Tongue (tissue), 2 donors: ENCODE results near the gene FTSJ1. TPM values are rescaled to one million over a fixed set of nuclear protein-coding genes. Genes with fewer than 3 reads are reported as not detected.
"Not testable (repeated sequence)": the region's sequence is repeated elsewhere in the genome, so short reads cannot be mapped to it uniquely, and the experiment has no call there.

Experiments used
- DNase-seq: peaks from one replicate; pipeline ENCODE4 v3.0.0-alpha.2; 2015
- total RNA-seq: library from RNA; depleted of rRNA; stranded (reverse); fragments of >200 nt; gene quantifications from one replicate; pipeline ENCODE4 v1.2.3, GENCODE V29; 2014

The FTSJ1 gene
- total RNA-seq, 1 donor from 2014 or later = 22.8 TPM

GRCh38 chrX:48525853-48526252 lies 49.9 kb downstream of the FTSJ1 start:
- DNase-seq = not testable (repeated sequence)

DNA sequence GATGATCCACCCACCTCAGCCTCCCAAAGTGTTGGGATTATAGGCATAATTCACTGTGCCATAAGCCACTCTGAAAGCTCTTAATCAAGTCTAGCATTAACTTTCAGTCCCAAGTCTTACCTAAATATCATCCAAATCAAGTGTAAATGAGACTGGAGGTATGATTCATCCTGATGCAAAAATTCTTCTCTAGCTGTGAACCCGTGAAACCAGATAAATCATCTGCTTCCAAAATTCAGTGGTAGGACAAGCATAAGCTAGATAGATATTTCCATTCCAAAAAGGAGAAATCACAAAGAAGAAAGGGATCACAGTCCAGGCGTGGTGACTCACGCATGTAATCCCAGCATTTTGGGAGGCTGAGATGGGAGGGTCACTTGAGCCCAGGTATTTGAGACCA lies 54.7 kb downstream of the FTSJ1 start:
- DNase-seq = no peak

- DNase-seq = no peak
These were observed 55.5 kb downstream of the FTSJ1 start for GRCh38 chrX:48531358-48531959.

GRCh38 chrX:48532161-48532560 lies 56.2 kb downstream of the FTSJ1 start:
- no peak for DNase-seq

- no peak for DNase-seq
These were observed 57.2 kb downstream of the FTSJ1 start for GRCh38 chrX:48533165-48533564.

Other genes with a start within 250 kb of the FTSJ1 start
- not detected for gene SSX1, start 220.8 kb upstream of the FTSJ1 start, total RNA-seq
- not detected for gene SSX3, start 119.5 kb upstream of the FTSJ1 start, total RNA-seq
- gene SSX4, start 92.7 kb upstream of the FTSJ1 start, total RNA-seq = not detected
- not detected for gene SSX4B, start 64.2 kb upstream of the FTSJ1 start, total RNA-seq
- 3.7 TPM for gene SLC38A5, start 5.9 kb upstream of the FTSJ1 start, total RNA-seq
- gene PORCN, start 32.8 kb downstream of the FTSJ1 start, total RNA-seq = 2.3 TPM
- gene EBP, start 45.6 kb downstream of the FTSJ1 start, total RNA-seq = 22.8 TPM
- gene TBC1D25, start 63.5 kb downstream of the FTSJ1 start, total RNA-seq = 8.0 TPM
- 141 TPM for gene RBM3, start 98.3 kb downstream of the FTSJ1 start, total RNA-seq
- 100 TPM for gene WDR13, start 121.3 kb downstream of the FTSJ1 start, total RNA-seq
- gene WAS, start 207.6 kb downstream of the FTSJ1 start, total RNA-seq = 1.6 TPM
- 2.9 TPM for gene SUV39H1, start 220.5 kb downstream of the FTSJ1 start, total RNA-seq